AG09309 (cell line): ENCODE data around the gene CLIC4.

Experiments
- DNase-seq: peaks from one replicate; pipeline ENCODE4 v3.0.0-alpha.2; 2010; ENCODE audit warnings: low read depth
- H3K4me3 ChIP-seq: 2 replicates; pipeline ENCODE4 v1.5.1; 2011; ENCODE audit warnings: mild to moderate bottlenecking, low read depth, low read length, moderate library complexity; ENCODE audit not compliant: control insufficient read depth
- CTCF ChIP-seq: IDR thresholded peaks from 2 replicates; pipeline ENCODE4 v1.5.1; 2011; ENCODE audit warnings: mild to moderate bottlenecking, low read depth, low read length, inconsistent platforms; ENCODE audit not compliant: insufficient read depth, control insufficient read depth; ENCODE audit errors: missing control alignments

Gene CLIC4

DNA sequence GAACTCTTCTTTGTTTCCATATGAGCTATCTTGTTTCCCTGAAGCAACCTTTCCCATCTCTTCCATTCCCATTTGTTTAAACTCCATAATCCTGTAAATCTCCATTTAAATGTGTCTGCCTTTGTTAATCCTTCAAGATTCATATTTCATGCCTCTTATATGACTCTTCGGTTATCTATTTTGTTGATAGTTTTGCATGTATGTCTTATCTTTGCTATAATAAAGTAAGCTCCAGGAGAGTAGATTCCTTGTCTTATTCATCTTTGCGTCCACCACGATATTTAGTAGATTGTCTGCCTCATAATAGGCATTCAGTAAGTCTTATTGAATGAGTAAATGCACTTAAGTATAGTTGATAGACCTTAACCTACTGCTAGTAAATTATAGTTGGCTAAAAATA, 18.4 kb downstream of the CLIC4 start:
- H3K4me3 ChIP-seq: no peak overlapping the region
- DNase-seq: no peak
- no peak for TF ChIP-seq CTCF

DNA sequence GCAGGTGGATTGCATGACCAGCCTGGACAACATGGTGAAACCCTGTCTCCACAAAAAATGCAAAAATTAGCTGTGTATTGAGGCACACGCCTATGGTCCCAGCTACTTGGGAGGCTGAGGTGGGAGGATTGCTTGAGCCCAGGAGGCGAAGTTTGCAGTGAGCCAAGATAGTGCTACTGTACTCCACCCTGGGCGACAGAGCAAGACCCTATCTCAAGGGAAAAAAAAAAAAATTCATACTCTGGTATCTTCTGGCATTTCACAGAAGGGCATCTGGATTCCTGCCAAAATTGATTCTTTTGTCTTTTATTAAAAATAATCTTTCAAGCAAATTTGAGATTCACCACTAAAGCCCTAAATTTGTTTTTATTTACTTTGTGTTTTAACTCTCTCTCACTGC, 19.2 kb downstream of the CLIC4 start:
- H3K4me3 ChIP-seq: no peak overlapping the region
- no peak for DNase-seq
- TF ChIP-seq CTCF: no peak

DNA sequence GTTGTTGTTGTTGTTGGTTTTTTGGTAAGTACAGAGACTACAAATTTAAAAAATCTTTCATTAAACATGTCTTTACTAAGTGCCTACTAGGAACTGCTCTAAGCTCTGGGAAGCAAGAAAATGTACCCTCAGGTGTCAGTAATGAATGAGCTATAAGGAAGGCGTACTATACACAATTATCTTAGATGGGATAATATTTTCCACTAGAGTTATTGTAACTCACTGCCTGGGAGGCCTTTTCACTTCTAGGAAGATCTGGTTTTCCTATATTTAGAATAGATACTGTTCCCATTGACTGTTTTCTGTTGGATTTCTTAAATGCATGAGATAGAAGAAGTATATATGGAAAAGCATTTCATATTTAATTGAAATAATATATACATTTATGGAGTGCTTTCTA, 19.6 kb downstream of the CLIC4 start:
- no peak for DNase-seq

GRCh38 chr1:24765308-24765988, 20.2 kb downstream of the CLIC4 start:
- TF ChIP-seq CTCF: no peak
- DNase-seq: no peak
- no peak overlapping the region for H3K4me3 ChIP-seq

More for the DNA sequence above, 19.6 kb downstream of the CLIC4 start:
- TF ChIP-seq CTCF: no peak
- no peak overlapping the region for H3K4me3 ChIP-seq

- no peak overlapping the region for H3K4me3 ChIP-seq
- no peak for TF ChIP-seq CTCF
- no peak for DNase-seq
These were observed 22.1 kb downstream of the CLIC4 start for GRCh38 chr1:24767351-24767750.

DNA sequence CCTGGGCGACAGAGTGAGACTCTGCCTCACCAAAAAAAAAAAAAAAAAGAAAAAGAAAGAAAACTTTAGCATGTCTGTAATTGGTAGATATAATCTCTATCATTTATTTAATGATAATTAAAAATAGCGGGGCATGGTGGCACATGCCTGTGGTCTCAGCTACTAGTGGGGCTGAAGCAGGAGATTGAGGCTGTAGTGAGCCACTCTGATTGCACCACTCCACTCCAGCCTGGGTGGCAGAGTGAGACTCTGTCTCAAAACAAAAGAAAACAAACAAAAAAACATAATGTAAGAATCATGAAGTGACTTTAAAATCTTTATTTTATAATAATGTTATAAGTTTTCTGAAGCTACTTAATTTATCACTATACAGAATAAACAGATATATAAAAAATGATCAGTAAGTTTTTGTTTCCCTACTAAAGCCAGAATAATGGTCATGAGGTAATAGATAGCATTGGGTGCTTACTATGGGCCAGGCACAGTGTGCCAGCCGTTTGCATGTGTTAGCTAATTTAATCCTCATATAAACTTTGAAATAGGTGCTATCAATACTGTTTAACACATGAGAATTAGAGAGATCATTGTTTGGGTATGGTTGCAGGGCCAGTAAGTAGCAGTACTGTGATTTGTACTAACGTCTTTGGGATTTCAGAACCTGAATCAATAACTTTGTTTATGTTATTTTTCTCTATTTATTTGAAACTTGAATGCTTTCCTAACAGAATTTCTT, 23.8 kb downstream of the CLIC4 start:
- H3K4me3 ChIP-seq: no peak overlapping the region
- no peak for DNase-seq
- no peak for TF ChIP-seq CTCF
